Mesothelial cell of epicardium (in vitro differentiated cells): ENCODE data around the gene AGBL5. TPM values are rescaled to one million over a fixed set of nuclear protein-coding genes. Genes with fewer than 3 reads are reported as not detected.

Experiments used
- DNase-seq, 2 experiments: peaks; one replicate each; pipeline ENCODE4 v3.0.0; 2021; ENCODE audit warnings: low spot score in 2 of 2; ENCODE audit not compliant: unreplicated experiment in 2 of 2
- H3K27ac Mint-ChIP-seq: 2 replicates; pipeline ENCODE4 v1.8.0; 2021; ENCODE audit warnings: mixed read lengths
- H3K27me3 Mint-ChIP-seq: 2 replicates; pipeline ENCODE4 v1.8.0; 2021; ENCODE audit warnings: low read depth, mixed read lengths
- H3K36me3 Mint-ChIP-seq: 2 replicates; pipeline ENCODE4 v1.8.0; 2021; ENCODE audit warnings: mixed read lengths
- H3K4me1 Mint-ChIP-seq: 2 replicates; pipeline ENCODE4 v1.8.0; 2021; ENCODE audit warnings: mixed read lengths
- H3K4me3 Mint-ChIP-seq: 2 replicates; pipeline ENCODE4 v1.8.0; 2021; ENCODE audit warnings: mild to moderate bottlenecking, moderate library complexity, mixed read lengths
- H3K9me3 Mint-ChIP-seq: 2 replicates; pipeline ENCODE4 v1.8.0; 2021; ENCODE audit warnings: mixed read lengths
- CTCF ChIP-seq: fragments of 200-600 bp; sonication (generic); IDR thresholded peaks from one replicate; pipeline ENCODE4 v1.5.0; 2021; ENCODE audit warnings: antibody characterized with exemption; ENCODE audit not compliant: unreplicated experiment
- total RNA-seq: library from RNA; stranded (reverse); gene quantifications from 3 replicates; pipeline ENCODE4 v1.2.1, GENCODE V29; 2021

Gene AGBL5
- total RNA-seq, 1 donor from 2014 or later = 45.0 TPM

GRCh38 chr2:27013738-27014137, 37.7 kb upstream of the AGBL5 start:
- DNase-seq = no peak
- no peak overlapping the region for H3K4me3 Mint-ChIP-seq
- no peak overlapping the region for H3K27ac Mint-ChIP-seq
- no peaks in the 10 kb centered on the region for H3K36me3 Mint-ChIP-seq
- H3K4me1 Mint-ChIP-seq = peaks cover 7% of the 10 kb centered on the region
- H3K27me3 Mint-ChIP-seq = no peaks in the 10 kb centered on the region
- TF ChIP-seq CTCF = no peak
- no peaks in the 10 kb centered on the region for H3K9me3 Mint-ChIP-seq

GRCh38 chr2:27014771-27015433, 36.6 kb upstream of the AGBL5 start:
- Mint-ChIP-seq H3K4me3 (no peak overlapping the region), H3K9me3 (no peaks in the 10 kb centered on the region), H3K27me3 (no peaks in the 10 kb centered on the region), H3K36me3 (no peaks in the 10 kb centered on the region), H3K4me1 (peaks cover 10% of the 10 kb centered on the region), H3K27ac (no peak overlapping the region)
- DNase-seq = no peak
- no peak for TF ChIP-seq CTCF

GRCh38 chr2:27016801-27017325, 34.6 kb upstream of the AGBL5 start:
- Mint-ChIP-seq H3K36me3 (no peaks in the 10 kb centered on the region), H3K4me3 (no peak overlapping the region), H3K4me1 (peaks cover 24% of the 10 kb centered on the region), H3K27ac (no peak overlapping the region), H3K27me3 (no peaks in the 10 kb centered on the region), H3K9me3 (no peaks in the 10 kb centered on the region)
- peak; percentile 81 for TF ChIP-seq CTCF
- DNase-seq = peak in 1 of 2 experiments; percentile 52

- TF ChIP-seq CTCF = no peak
- Mint-ChIP-seq H3K27ac (no peak overlapping the region), H3K4me1 (peaks cover 24% of the 10 kb centered on the region), H3K27me3 (no peaks in the 10 kb centered on the region), H3K36me3 (no peaks in the 10 kb centered on the region), H3K9me3 (no peaks in the 10 kb centered on the region), H3K4me3 (no peak overlapping the region)
- no peak for DNase-seq
These were observed 33.3 kb upstream of the AGBL5 start for GRCh38 chr2:27018142-27018541.

- DNase-seq = no peak
- no peaks in the 10 kb centered on the region for H3K9me3 Mint-ChIP-seq
- no peak for TF ChIP-seq CTCF
- H3K4me1 Mint-ChIP-seq = peaks cover 24% of the 10 kb centered on the region
- no peaks in the 10 kb centered on the region for H3K36me3 Mint-ChIP-seq
- H3K27ac Mint-ChIP-seq = no peak overlapping the region
- H3K4me3 Mint-ChIP-seq = no peak overlapping the region
- no peaks in the 10 kb centered on the region for H3K27me3 Mint-ChIP-seq
These were observed 32.0 kb upstream of the AGBL5 start for GRCh38 chr2:27019459-27019858.
